Liver (tissue), 9 donors: ENCODE data around the gene NEK8. TPM values are rescaled to one million over a fixed set of nuclear protein-coding genes. Genes with fewer than 3 reads are reported as not detected.

Source experiments
- DNase-seq: peaks from one replicate; pipeline ENCODE4 v3.0.0-alpha.2; 2017; ENCODE audit warnings: low spot score
- H3K27ac ChIP-seq, 2 donors: one replicate each; pipeline ENCODE4 v1.7.0; 2013; ENCODE audit warnings: inconsistent platforms in 2 of 2, low read length in 2 of 2, control low read depth in 1 of 2, low read depth in 1 of 2, mild to moderate bottlenecking in 1 of 2
- H3K27me3 ChIP-seq, 4 donors: one replicate each; pipeline versions ENCODE4 v1.6.1 to v1.7.0; 2013; ENCODE audit warnings: low read length in 3 of 4, inconsistent platforms in 1 of 4, mild to moderate bottlenecking in 1 of 4, moderate library complexity in 1 of 4; ENCODE audit not compliant: control insufficient read depth in 4 of 4, insufficient read depth in 4 of 4
- H3K36me3 ChIP-seq, 4 donors: one replicate each; pipeline versions ENCODE4 v1.6.1 to v1.7.0; 2013; ENCODE audit warnings: low read length in 3 of 4, mild to moderate bottlenecking in 3 of 4, low read depth in 1 of 4, moderate library complexity in 1 of 4; ENCODE audit not compliant: control insufficient read depth in 4 of 4, insufficient read depth in 3 of 4
- H3K4me1 ChIP-seq, 4 donors: one replicate each; pipeline versions ENCODE4 v1.6.1 to v1.7.0; 2013; ENCODE audit warnings: low read length in 3 of 4, mild to moderate bottlenecking in 3 of 4, moderate library complexity in 1 of 4; ENCODE audit not compliant: control insufficient read depth in 4 of 4, insufficient read depth in 4 of 4
- H3K4me3 ChIP-seq, 3 donors: one replicate each; pipeline versions ENCODE4 v1.6.1 to v1.7.0; 2013; ENCODE audit warnings: low read length in 3 of 3, control low read depth in 1 of 3, low read depth in 1 of 3, mild to moderate bottlenecking in 1 of 3
- H3K9ac ChIP-seq, 2 donors: one replicate each; pipeline ENCODE4 v1.7.0; 2013; ENCODE audit warnings: low read length in 2 of 2, mild to moderate bottlenecking in 2 of 2, moderate library complexity in 2 of 2, control low read depth in 1 of 2, low read depth in 1 of 2
- H3K9me3 ChIP-seq, 4 donors: one replicate each; pipeline versions ENCODE4 v1.6.1 to v1.7.0; 2013; ENCODE audit warnings: low read length in 3 of 4; ENCODE audit not compliant: control insufficient read depth in 4 of 4
- ATF3 ChIP-seq: IDR thresholded peaks from 2 replicates; pipeline ENCODE4 v1.6.1; 2016; ENCODE audit warnings: antibody characterized with exemption
- CTCF ChIP-seq: fragments of 150-350 bp; IDR thresholded peaks from 2 replicates; pipeline ENCODE4 v1.5.1; 2017; ENCODE audit warnings: improper control_type of control experiment, low read depth, low read length; ENCODE audit not compliant: missing input control
- EGR1 ChIP-seq, 2 donors: IDR thresholded peaks; 2 replicates each; pipeline ENCODE4 v1.6.1; 2016 to 2018; ENCODE audit warnings: antibody characterized with exemption in 2 of 2, low read depth in 2 of 2
- FOXA1 ChIP-seq: IDR thresholded peaks from 2 replicates; pipeline ENCODE4 v1.6.1; 2016; ENCODE audit warnings: antibody characterized with exemption
- FOXA2 ChIP-seq: IDR thresholded peaks from 2 replicates; pipeline ENCODE4 v1.6.1; 2016; ENCODE audit warnings: antibody characterized with exemption
- GABPA ChIP-seq, 2 donors: IDR thresholded peaks in 1 of 2; conservative IDR thresholded peaks in 1 of 2; 2 replicates each; pipeline ENCODE4 v1.6.1; 2016; ENCODE audit warnings: antibody characterized with exemption in 2 of 2, mild to moderate bottlenecking in 1 of 2, moderate library complexity in 1 of 2
- HNF4A ChIP-seq, 2 donors: conservative IDR thresholded peaks; 2 replicates each; pipeline ENCODE4 v1.6.1; 2016; ENCODE audit warnings: antibody characterized with exemption in 2 of 2, mild to moderate bottlenecking in 2 of 2
- HNF4G ChIP-seq: IDR thresholded peaks from 2 replicates; pipeline ENCODE4 v1.6.1; 2016; ENCODE audit warnings: antibody characterized with exemption
- JUND ChIP-seq, 2 donors: IDR thresholded peaks; 2 replicates each; pipeline ENCODE4 v1.6.1; 2016; ENCODE audit warnings: antibody characterized with exemption in 2 of 2
- MAX ChIP-seq: IDR thresholded peaks from 2 replicates; pipeline ENCODE4 v1.6.1; 2016; ENCODE audit warnings: antibody characterized with exemption
- NR2F2 ChIP-seq: IDR thresholded peaks from 2 replicates; pipeline ENCODE4 v1.6.1; 2016; ENCODE audit warnings: antibody characterized with exemption
- RAD21 ChIP-seq, 2 donors: IDR thresholded peaks; 2 replicates each; pipeline ENCODE4 v1.6.1; 2016; ENCODE audit warnings: antibody characterized with exemption in 2 of 2, mild to moderate bottlenecking in 2 of 2
- REST ChIP-seq: IDR thresholded peaks from 2 replicates; pipeline ENCODE4 v1.6.1; 2016; ENCODE audit warnings: antibody characterized with exemption, mild to moderate bottlenecking
- RXRA ChIP-seq, 2 donors: IDR thresholded peaks; 2 replicates each; pipeline ENCODE4 v1.6.1; 2017 to 2018; ENCODE audit warnings: antibody characterized with exemption in 2 of 2, mild to moderate bottlenecking in 1 of 2
- SP1 ChIP-seq: IDR thresholded peaks from 2 replicates; pipeline ENCODE4 v1.6.1; 2018; ENCODE audit warnings: antibody characterized with exemption, mild to moderate bottlenecking
- TAF1 ChIP-seq: conservative IDR thresholded peaks from 2 replicates; pipeline ENCODE4 v1.6.1; 2016; ENCODE audit warnings: antibody characterized with exemption, mild to moderate bottlenecking
- YY1 ChIP-seq: IDR thresholded peaks from 2 replicates; pipeline ENCODE4 v1.6.1; 2016; ENCODE audit warnings: antibody characterized with exemption, mild to moderate bottlenecking
- WGBS: extraction: QIAGEN DNeasy Blood & Tissue Kit; methylation state at CpG from one replicate; pipeline ENCODE4 v1.1.7; 2013; 5-methylcytosine and 5-hydroxymethylcytosine counted together
- polyA plus RNA-seq, 2 donors: library from polyadenylated mRNA; stranded (reverse) in 1 of 2; unstranded in 1 of 2; fragments of 200-250 nt in 1 of 2; fragments of >200 nt in 1 of 2; fragmentation: Nextera tagmentation in 1 of 2; extraction: Ambion mirVana in 1 of 2; gene quantifications; one replicate each; pipeline versions ENCODE4 v1.2.1 to v1.2.3, GENCODE V29; 2013 to 2015
- total RNA-seq, 2 donors: library from RNA; depleted of rRNA; stranded (reverse); fragments of >200 nt; gene quantifications; one replicate each; pipeline ENCODE4 v1.2.3, GENCODE V29; 2014
- donor health status: healthy.
- donor health status: healthy.
- donor health status: healthy.
- donor health status: healthy.
- donor health status: healthy.

The NEK8 gene
- total and polyA plus RNA-seq, 4 donors, result 1.7 to 7.8 (median 4.5) TPM

GRCh38 chr17:28705074-28705659 lies 23.4 kb upstream of the NEK8 start (continued):
- no peak for TF ChIP-seq CTCF
- TF ChIP-seq RXRA (IDR thresholded peaks at IDR 0.05), result no peak
- TF ChIP-seq HNF4G, result no peak
- no peak for TF ChIP-seq ATF3
- no peak for TF ChIP-seq GABPA (IDR thresholded peaks at IDR 0.05 in 1 of 2, conservative IDR thresholded peaks at IDR 0.05 in 1 of 2)
- no peak for TF ChIP-seq FOXA2
- TF ChIP-seq FOXA1, result no peak
- TF ChIP-seq TAF1, result no peak
- no peak for TF ChIP-seq YY1

- Histone ChIP-seq H3K27ac (no peak overlapping the region), H3K9ac (no peak overlapping the region), H3K4me3 (no peak overlapping the region), H3K27me3 (no peaks in the 10 kb centered on the region), H3K9me3 (no peaks in the 10 kb centered on the region), H3K36me3 (peaks cover 6 to 37% (median 20%) of the 10 kb centered on the region in 4 donors), H3K4me1 (peaks cover 0 to 4% (median 2%) of the 10 kb centered on the region in 4 donors)
- WGBS, result 86% methylated on average over 10 of the region's 10 CpGs
- TF ChIP-seq JUND (IDR thresholded peaks at IDR 0.05), result no peak
- TF ChIP-seq FOXA1, result no peak
- TF ChIP-seq HNF4G, result no peak
- DNase-seq, result no peak
Measured at GRCh38 chr17:28705728-28706334, 22.8 kb upstream of the NEK8 start.

GRCh38 chr17:28706471-28707338 lies 21.9 kb upstream of the NEK8 start:
- 68% methylated on average over 7 of the region's 7 CpGs for WGBS
- peaks cover 2 to 28% (median 12%) of the 10 kb centered on the region in 4 donors for H3K36me3 ChIP-seq
- no peak overlapping the region for H3K9ac ChIP-seq
- H3K4me1 ChIP-seq, result peaks cover 1 to 11% (median 6%) of the 10 kb centered on the region in 4 donors
- TF ChIP-seq FOXA1 (no peak), RAD21 (IDR thresholded peaks at IDR 0.05) (no peak), JUND (IDR thresholded peaks at IDR 0.05) (no peak), SP1 (no peak), HNF4A (conservative IDR thresholded peaks at IDR 0.05) (no peak), FOXA2 (no peak), CTCF (no peak), ATF3 (no peak), YY1 (no peak), REST (no peak), TAF1 (no peak), MAX (no peak), NR2F2 (no peak), GABPA (IDR thresholded peaks at IDR 0.05 in 1 of 2, conservative IDR thresholded peaks at IDR 0.05 in 1 of 2) (no peak), EGR1 (IDR thresholded peaks at IDR 0.05; ENCODE audit: low read depth in 2 of 2) (no peak)
- H3K27me3 ChIP-seq, result no peaks in the 10 kb centered on the region
- no peak overlapping the region for H3K4me3 ChIP-seq
- H3K27ac ChIP-seq, result no peak overlapping the region
- no peak for DNase-seq
- no peaks in the 10 kb centered on the region for H3K9me3 ChIP-seq
